CD4-positive, CD25-positive, alpha-beta regulatory T cell (primary cell): Measurements from ENCODE around the gene MAP4K2. TPM values are rescaled to one million over a fixed set of nuclear protein-coding genes. Genes with fewer than 3 reads are reported as not detected.

ENCODE experiments used
- ATAC-seq, 2 donors: fragments of 150-1000 bp; cut with Tn5 transposase; one replicate each; pipeline ENCODE4 v1.10.0; 2021; ENCODE audit warnings: low read depth in 2 of 2, moderate number of reproducible peaks in 2 of 2, moderate library complexity in 1 of 2
- DNase-seq, 3 donors: peaks; one replicate each; pipeline versions ENCODE4 v3.0.0 to v3.0.0-alpha.2; 2012 to 2022; ENCODE audit warnings: mixed read lengths in 1 of 3
- H3K27ac ChIP-seq: one replicate; pipeline ENCODE4 v1.7.0; 2013; ENCODE audit warnings: mild to moderate bottlenecking, low read length; ENCODE audit not compliant: insufficient read depth, poor library complexity, severe bottlenecking
- H3K27me3 ChIP-seq: one replicate; pipeline ENCODE4 v1.7.0; 2013; ENCODE audit warnings: low read length; ENCODE audit not compliant: control insufficient read depth, insufficient read depth
- H3K36me3 ChIP-seq: one replicate; pipeline ENCODE4 v1.7.0; 2013; ENCODE audit warnings: mild to moderate bottlenecking, low read length, moderate library complexity; ENCODE audit not compliant: control insufficient read depth, insufficient read depth
- H3K4me1 ChIP-seq: 2 replicates; pipeline ENCODE4 v1.7.0; 2013; ENCODE audit warnings: mild to moderate bottlenecking, low read length; ENCODE audit not compliant: insufficient read depth, control insufficient read depth, poor library complexity, severe bottlenecking
- H3K4me3 ChIP-seq: one replicate; pipeline ENCODE4 v1.7.0; 2013; ENCODE audit warnings: low read depth, mild to moderate bottlenecking, low read length, moderate library complexity
- H3K9me3 ChIP-seq, 2 experiments: 1 replicate in 1 of 2; 2 replicates in 1 of 2; pipeline ENCODE4 v1.7.0; 2013; ENCODE audit warnings: low read length in 2 of 2, mild to moderate bottlenecking in 1 of 2, moderate library complexity in 1 of 2; ENCODE audit not compliant: control insufficient read depth in 2 of 2
- H3K27ac Mint-ChIP-seq, 3 donors: one replicate each; pipeline ENCODE4 v1.8.0; 2020 to 2022; ENCODE audit warnings: mild to moderate bottlenecking in 3 of 3, mixed read lengths in 3 of 3, moderate library complexity in 2 of 3
- H3K27me3 Mint-ChIP-seq: one replicate; pipeline ENCODE4 v1.8.0; 2022; ENCODE audit warnings: mild to moderate bottlenecking, mixed read lengths
- H3K36me3 Mint-ChIP-seq: one replicate; pipeline ENCODE4 v1.8.0; 2020; ENCODE audit warnings: mixed read lengths
- H3K4me1 Mint-ChIP-seq, 4 donors: one replicate each; pipeline ENCODE4 v1.8.0; 2020 to 2022; ENCODE audit warnings: mixed read lengths in 4 of 4, mild to moderate bottlenecking in 1 of 4
- H3K4me3 Mint-ChIP-seq, 4 donors: one replicate each; pipeline ENCODE4 v1.8.0; 2020 to 2022; ENCODE audit warnings: mild to moderate bottlenecking in 4 of 4, mixed read lengths in 4 of 4, moderate library complexity in 3 of 4
- H3K9me3 Mint-ChIP-seq, 7 donors: one replicate each; pipeline ENCODE4 v1.8.0; 2020 to 2022; ENCODE audit warnings: mixed read lengths in 7 of 7, mild to moderate bottlenecking in 3 of 7, moderate library complexity in 2 of 7
- polyA plus RNA-seq, 4 donors: library from polyadenylated mRNA; unstranded; fragments of 300-500 nt; fragmentation: Illumina TruSeq; gene quantifications; one replicate each; pipeline ENCODE4 v1.2.3, GENCODE V29; 2021
- total RNA-seq: library from RNA; stranded (reverse); gene quantifications from one replicate; pipeline ENCODE4 v1.2.3, GENCODE V29; 2022

MAP4K2 gene
- total and polyA plus RNA-seq, 5 donors from 2014 or later, result 31.5 to 85.0 (median 35.2) TPM

- Histone ChIP-seq H3K4me1 (peaks cover 96% of the 10 kb centered on the region), H3K9me3 (no peaks in the 10 kb centered on the region), H3K4me3 (peak overlapping the region; percentile 68), H3K27me3 (no peaks in the 10 kb centered on the region), H3K36me3 (peaks cover 69% of the 10 kb centered on the region), H3K27ac (peak overlapping the region; percentile 2)
- H3K4me3 Mint-ChIP-seq, result peak overlapping the region; percentile 86 to 94 (median 86)
- DNase-seq (no peak), ATAC-seq (no peak)
- peak overlapping the region; percentile 69 to 99 (median 90) for H3K27ac Mint-ChIP-seq
- peaks cover 0 to 2% (median 0%) of the 10 kb centered on the region in 7 donors for H3K9me3 Mint-ChIP-seq
- peaks cover 31 to 94% (median 64%) of the 10 kb centered on the region in 4 donors for H3K4me1 Mint-ChIP-seq
- H3K36me3 Mint-ChIP-seq, result peaks cover 59% of the 10 kb centered on the region
- H3K27me3 Mint-ChIP-seq, result peaks cover 15% of the 10 kb centered on the region
Observed at GRCh38 chr11:64765291-64765850, 37.6 kb downstream of the MAP4K2 start.

GRCh38 chr11:64764753-64765152, 38.3 kb downstream of the MAP4K2 start:
- peaks cover 31 to 95% (median 62%) of the 10 kb centered on the region in 4 donors for H3K4me1 Mint-ChIP-seq
- ATAC-seq (no peak), DNase-seq (no peak)
- H3K4me3 Mint-ChIP-seq, result peak overlapping the region; percentile 86 to 94 (median 86)
- Histone ChIP-seq H3K36me3 (peaks cover 63% of the 10 kb centered on the region), H3K27ac (peak overlapping the region; percentile 72), H3K4me3 (peak overlapping the region; percentile 68), H3K9me3 (no peaks in the 10 kb centered on the region), H3K27me3 (no peaks in the 10 kb centered on the region), H3K4me1 (peaks cover 96% of the 10 kb centered on the region)
- H3K36me3 Mint-ChIP-seq, result peaks cover 56% of the 10 kb centered on the region
- peaks cover 0 to 2% (median 0%) of the 10 kb centered on the region in 7 donors for H3K9me3 Mint-ChIP-seq
- peak overlapping the region; percentile 90 to 99 (median 96) for H3K27ac Mint-ChIP-seq
- H3K27me3 Mint-ChIP-seq, result peaks cover 15% of the 10 kb centered on the region

- peaks cover 15% of the 10 kb centered on the region for H3K27me3 Mint-ChIP-seq
- DNase-seq (peak; percentile 46 to 88 (median 77)), ATAC-seq (peak; percentile 36 to 43)
- Histone ChIP-seq H3K4me3 (peak overlapping the region; percentile 68), H3K4me1 (peaks cover 97% of the 10 kb centered on the region), H3K27ac (peak overlapping the region; percentile 72), H3K27me3 (no peaks in the 10 kb centered on the region), H3K9me3 (no peaks in the 10 kb centered on the region), H3K36me3 (peaks cover 57% of the 10 kb centered on the region)
- H3K4me3 Mint-ChIP-seq, result peak overlapping the region; percentile 86 to 94 (median 86)
- peaks cover 31 to 95% (median 57%) of the 10 kb centered on the region in 4 donors for H3K4me1 Mint-ChIP-seq
- H3K9me3 Mint-ChIP-seq, result peaks cover 0 to 2% (median 0%) of the 10 kb centered on the region in 7 donors
- peak overlapping the region; percentile 90 to 99 (median 96) for H3K27ac Mint-ChIP-seq
- peaks cover 50% of the 10 kb centered on the region for H3K36me3 Mint-ChIP-seq
Observed at GRCh38 chr11:64764040-64764611, 38.9 kb downstream of the MAP4K2 start.

GRCh38 chr11:64763526-64764039, 39.4 kb downstream of the MAP4K2 start:
- DNase-seq (peak in 1 of 3 donors; percentile 25), ATAC-seq (no peak)
- peaks cover 31 to 95% (median 53%) of the 10 kb centered on the region in 4 donors for H3K4me1 Mint-ChIP-seq
- H3K4me3 Mint-ChIP-seq, result peak overlapping the region; percentile 86 to 94 (median 86)
- Histone ChIP-seq H3K4me3 (peak overlapping the region; percentile 68), H3K9me3 (no peaks in the 10 kb centered on the region), H3K27ac (peak overlapping the region; percentile 72), H3K4me1 (peaks cover 96% of the 10 kb centered on the region), H3K27me3 (no peaks in the 10 kb centered on the region), H3K36me3 (peaks cover 51% of the 10 kb centered on the region)
- peaks cover 0 to 2% (median 0%) of the 10 kb centered on the region in 7 donors for H3K9me3 Mint-ChIP-seq
- peaks cover 15% of the 10 kb centered on the region for H3K27me3 Mint-ChIP-seq
- peaks cover 44% of the 10 kb centered on the region for H3K36me3 Mint-ChIP-seq
- H3K27ac Mint-ChIP-seq, result peak overlapping the region; percentile 90 to 99 (median 96)

GRCh38 chr11:64762674-64763525, 40.1 kb downstream of the MAP4K2 start:
- H3K9me3 Mint-ChIP-seq, result peaks cover 0 to 2% (median 0%) of the 10 kb centered on the region in 7 donors
- peaks cover 37% of the 10 kb centered on the region for H3K36me3 Mint-ChIP-seq
- peaks cover 15% of the 10 kb centered on the region for H3K27me3 Mint-ChIP-seq

GRCh38 chr11:64762277-64762673, 40.7 kb downstream of the MAP4K2 start:
- Mint-ChIP-seq H3K4me1 (peaks cover 26 to 88% (median 44%) of the 10 kb centered on the region in 4 donors), H3K27ac (peak overlapping the region; percentile 90 to 97 (median 96)), H3K36me3 (peaks cover 34% of the 10 kb centered on the region), H3K27me3 (peaks cover 11% of the 10 kb centered on the region), H3K4me3 (peak overlapping the region; percentile 86 to 87 (median 86)), H3K9me3 (peaks cover 0 to 2% (median 0%) of the 10 kb centered on the region in 7 donors)
- Histone ChIP-seq H3K4me3 (peak overlapping the region; percentile 7), H3K27ac (peak overlapping the region; percentile 72), H3K36me3 (peaks cover 38% of the 10 kb centered on the region), H3K4me1 (peaks cover 83% of the 10 kb centered on the region), H3K9me3 (no peaks in the 10 kb centered on the region), H3K27me3 (no peaks in the 10 kb centered on the region)
- ATAC-seq (no peak), DNase-seq (peak in 1 of 3 donors; percentile 27)

More at GRCh38 chr11:64762674-64763525, 40.1 kb downstream of the MAP4K2 start:
- H3K4me3 Mint-ChIP-seq, result peak overlapping the region; percentile 86 to 87 (median 86)
- no peaks in the 10 kb centered on the region for H3K27me3 ChIP-seq
- H3K27ac Mint-ChIP-seq, result peak overlapping the region; percentile 90 to 97 (median 96)
- ATAC-seq, result peak; percentile 4 to 6
- H3K4me3 ChIP-seq, result peak overlapping the region; percentile 32
- H3K27ac ChIP-seq, result peak overlapping the region; percentile 72
- DNase-seq, result peak in 2 of 3 donors; percentile 39 to 66
- H3K36me3 ChIP-seq, result peaks cover 45% of the 10 kb centered on the region
- H3K9me3 ChIP-seq, result no peaks in the 10 kb centered on the region
- H3K4me1 ChIP-seq, result peaks cover 89% of the 10 kb centered on the region
- H3K4me1 Mint-ChIP-seq, result peaks cover 30 to 91% (median 49%) of the 10 kb centered on the region in 4 donors
